Sigmoid colon (tissue), 7 donors: ENCODE measurements around the gene RABEP1. TPM values are rescaled to one million over a fixed set of nuclear protein-coding genes. Genes with fewer than 3 reads are reported as not detected.
"Not testable (repeated sequence)": the region's sequence is repeated elsewhere in the genome, so short reads cannot be mapped to it uniquely, and the experiment has no call there.

Experiments used
- DNase-seq: peaks from one replicate; pipeline ENCODE4 v3.0.0-alpha.2; 2019
- H3K27ac ChIP-seq, 4 donors: fragments of 200-600 bp; sonication (generic); one replicate each; pipeline ENCODE4 v1.5.1; 2016 to 2019; ENCODE audit warnings: mild to moderate bottlenecking in 1 of 4
- H3K27me3 ChIP-seq, 3 donors: fragments of 200-600 bp; sonication (generic); one replicate each; pipeline ENCODE4 v1.5.1; 2019; ENCODE audit warnings: mild to moderate bottlenecking in 1 of 3
- H3K36me3 ChIP-seq, 4 donors: fragments of 200-600 bp; sonication (generic); one replicate each; pipeline ENCODE4 v1.5.1; 2016 to 2019
- H3K4me1 ChIP-seq, 4 donors: fragments of 200-600 bp; sonication (generic); one replicate each; pipeline ENCODE4 v1.5.1; 2017 to 2019
- H3K4me3 ChIP-seq, 4 donors: fragments of 200-600 bp; sonication (generic); one replicate each; pipeline ENCODE4 v1.5.1; 2017 to 2019; ENCODE audit warnings: mild to moderate bottlenecking in 2 of 4, moderate library complexity in 1 of 4
- H3K9me3 ChIP-seq, 4 donors: fragments of 200-600 bp in 3 of 4; sonication (generic) in 3 of 4; one replicate each; pipeline versions ENCODE4 v1.5.1 to v1.6.1; 2013 to 2019
- EP300 ChIP-seq, 4 donors: sonication (generic); formaldehyde crosslinking; IDR thresholded peaks; one replicate each; pipeline ENCODE4 v1.6.1; 2017; ENCODE audit warnings: antibody characterized with exemption in 4 of 4
- POLR2A ChIP-seq, 2 donors: fragments of 450-650 bp; IDR thresholded peaks; one replicate each; pipeline ENCODE4 v1.6.1; 2016; ENCODE audit warnings: antibody characterized with exemption in 2 of 2, mild to moderate bottlenecking in 2 of 2, moderate library complexity in 2 of 2
- POLR2AphosphoS5 ChIP-seq, 4 donors: sonication (generic); formaldehyde crosslinking; IDR thresholded peaks; one replicate each; pipeline ENCODE4 v1.6.1; 2017; ENCODE audit warnings: antibody characterized with exemption in 4 of 4
- WGBS, 2 donors: extraction: QIAGEN DNeasy Blood & Tissue Kit; methylation state at CpG; one replicate each; pipeline ENCODE4 v1.1.7; 2013; 5-methylcytosine and 5-hydroxymethylcytosine counted together
- intact Hi-C: fragments of 100-400 bp; cut with DNase I; formaldehyde crosslinking; loops from one replicate; pipeline ENCODE4 v1.15.1; 2023
- polyA plus RNA-seq, 3 donors: library from polyadenylated mRNA; stranded (reverse); fragments of 200-250 nt; gene quantifications; one replicate each; pipeline ENCODE4 v1.2.3, GENCODE V29; 2013
- total RNA-seq, 4 donors: library from RNA; depleted of rRNA; stranded (reverse); fragments of >200 nt; gene quantifications; one replicate each; pipeline ENCODE4 v1.1.0, GENCODE V29; 2016
- TF ChIP-seq, protein P1 (sequence below), 4 experiments: fragments of 450-650 bp in 3 of 4; fragments of 200-600 bp in 1 of 4; IDR thresholded peaks; one replicate each; pipeline ENCODE4 v1.5.1; 2016 to 2019; ENCODE audit warnings: antibody characterized with exemption in 4 of 4, mild to moderate bottlenecking in 3 of 4, moderate library complexity in 2 of 4
- donor health status: healthy with polysubstance abuse.
- donor health status: Bipolar disorder and iron deficiency.
- donor health status: healthy.

RABEP1 gene
- total and polyA plus RNA-seq, 7 donors, result 12.7 to 52.9 (median 39.8) TPM

DNA sequence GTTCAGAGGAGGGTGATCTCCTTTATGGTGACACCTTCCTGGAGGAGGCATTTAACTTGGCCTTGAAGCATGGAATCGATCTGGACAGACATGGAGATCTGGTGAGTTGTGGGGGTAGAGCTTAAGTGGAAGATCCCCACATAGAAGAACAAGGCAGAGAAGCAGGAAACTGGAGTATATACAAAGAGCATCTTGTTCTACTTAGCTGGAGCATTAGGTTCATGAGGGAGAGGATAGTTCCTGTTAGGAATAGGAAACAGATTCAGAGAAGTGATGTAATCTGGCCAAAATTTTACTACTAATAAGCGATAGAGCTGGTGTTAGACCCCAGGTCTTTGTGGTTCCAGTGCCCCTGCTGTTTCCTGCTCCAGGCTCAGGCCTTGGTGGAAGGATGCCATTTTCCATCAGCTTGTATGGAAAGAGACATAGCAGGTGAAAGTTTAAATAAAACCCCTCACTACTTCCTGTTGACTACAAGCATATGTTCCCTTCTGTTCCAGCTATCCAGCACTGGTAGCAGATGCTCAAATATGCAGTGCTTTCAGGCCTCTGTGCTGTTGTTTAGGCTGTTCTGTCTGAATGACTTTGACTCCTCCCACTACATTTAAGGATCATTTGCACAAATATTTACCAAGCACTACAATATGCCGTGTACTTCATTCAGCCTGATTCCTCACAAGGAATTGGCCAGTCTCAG lies 147.3 kb downstream of the RABEP1 start:
- no peaks in the 10 kb centered on the region for H3K4me1 ChIP-seq
- WGBS, 2 donors, result 61 to 76% methylated on average over 3 of the region's 3 CpGs
- H3K9me3 ChIP-seq, result no peaks in the 10 kb centered on the region
- TF ChIP-seq POLR2AphosphoS5 (IDR thresholded peaks at IDR 0.05) (no peak), POLR2A (IDR thresholded peaks at IDR 0.05) (no peak), EP300 (IDR thresholded peaks at IDR 0.05) (no peak)
- TF ChIP-seq, protein P1, sequence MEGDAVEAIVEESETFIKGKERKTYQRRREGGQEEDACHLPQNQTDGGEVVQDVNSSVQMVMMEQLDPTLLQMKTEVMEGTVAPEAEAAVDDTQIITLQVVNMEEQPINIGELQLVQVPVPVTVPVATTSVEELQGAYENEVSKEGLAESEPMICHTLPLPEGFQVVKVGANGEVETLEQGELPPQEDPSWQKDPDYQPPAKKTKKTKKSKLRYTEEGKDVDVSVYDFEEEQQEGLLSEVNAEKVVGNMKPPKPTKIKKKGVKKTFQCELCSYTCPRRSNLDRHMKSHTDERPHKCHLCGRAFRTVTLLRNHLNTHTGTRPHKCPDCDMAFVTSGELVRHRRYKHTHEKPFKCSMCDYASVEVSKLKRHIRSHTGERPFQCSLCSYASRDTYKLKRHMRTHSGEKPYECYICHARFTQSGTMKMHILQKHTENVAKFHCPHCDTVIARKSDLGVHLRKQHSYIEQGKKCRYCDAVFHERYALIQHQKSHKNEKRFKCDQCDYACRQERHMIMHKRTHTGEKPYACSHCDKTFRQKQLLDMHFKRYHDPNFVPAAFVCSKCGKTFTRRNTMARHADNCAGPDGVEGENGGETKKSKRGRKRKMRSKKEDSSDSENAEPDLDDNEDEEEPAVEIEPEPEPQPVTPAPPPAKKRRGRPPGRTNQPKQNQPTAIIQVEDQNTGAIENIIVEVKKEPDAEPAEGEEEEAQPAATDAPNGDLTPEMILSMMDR (IDR thresholded peaks at IDR 0.05), result no peak
- no peaks in the 10 kb centered on the region for H3K27me3 ChIP-seq
- intact Hi-C loops, result no loop called here
- H3K4me3 ChIP-seq, result no peak overlapping the region
- no peak for DNase-seq
- H3K36me3 ChIP-seq, result peaks cover 19 to 100% (median 71%) of the 10 kb centered on the region in 4 donors
- no peak overlapping the region for H3K27ac ChIP-seq

DNA sequence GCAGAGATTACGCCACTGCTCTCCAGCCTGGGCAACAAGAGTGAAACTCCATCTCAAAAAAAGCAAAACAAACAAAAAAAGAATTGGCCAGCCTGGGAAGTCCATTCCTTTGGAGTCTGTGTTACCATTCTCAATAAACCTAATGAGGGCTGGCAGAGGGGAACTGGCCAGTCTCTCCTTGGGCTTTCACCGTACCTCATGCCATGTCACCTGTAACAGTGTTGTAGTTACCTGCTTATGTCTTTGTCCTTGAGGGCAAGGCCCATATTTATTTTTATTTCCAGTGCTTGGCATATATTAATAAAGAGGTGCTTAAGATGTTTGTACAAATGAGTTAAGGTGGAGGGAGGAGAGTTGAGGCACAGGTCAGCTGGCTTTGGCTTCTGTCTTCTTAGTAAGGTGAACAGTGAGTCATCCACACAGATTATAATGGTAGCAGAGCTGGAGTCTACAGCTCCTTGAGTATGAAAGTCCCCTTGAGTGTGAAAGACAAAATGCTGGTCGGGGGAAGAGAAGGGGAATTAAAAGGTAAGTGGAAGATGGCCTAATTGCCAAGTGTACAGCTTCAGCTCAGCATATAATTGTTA lies 148.4 kb downstream of the RABEP1 start:
- no peak overlapping the region for H3K4me3 ChIP-seq
- 96% methylated on average over 3 of the region's 3 CpGs for WGBS, 2 donors
- intact Hi-C loops, result no loop called here
- H3K27ac ChIP-seq, result no peak overlapping the region
- no peaks in the 10 kb centered on the region for H3K9me3 ChIP-seq
- H3K4me1 ChIP-seq, result no peaks in the 10 kb centered on the region
- H3K36me3 ChIP-seq, result peaks cover 24 to 100% (median 73%) of the 10 kb centered on the region in 4 donors
- no peaks in the 10 kb centered on the region for H3K27me3 ChIP-seq
- no peak for TF ChIP-seq EP300 (IDR thresholded peaks at IDR 0.05)
- TF ChIP-seq, protein P1 (IDR thresholded peaks at IDR 0.05), result no peak
- no peak for TF ChIP-seq POLR2A (IDR thresholded peaks at IDR 0.05)
- no peak for TF ChIP-seq POLR2AphosphoS5 (IDR thresholded peaks at IDR 0.05)
- no peak for DNase-seq

DNA sequence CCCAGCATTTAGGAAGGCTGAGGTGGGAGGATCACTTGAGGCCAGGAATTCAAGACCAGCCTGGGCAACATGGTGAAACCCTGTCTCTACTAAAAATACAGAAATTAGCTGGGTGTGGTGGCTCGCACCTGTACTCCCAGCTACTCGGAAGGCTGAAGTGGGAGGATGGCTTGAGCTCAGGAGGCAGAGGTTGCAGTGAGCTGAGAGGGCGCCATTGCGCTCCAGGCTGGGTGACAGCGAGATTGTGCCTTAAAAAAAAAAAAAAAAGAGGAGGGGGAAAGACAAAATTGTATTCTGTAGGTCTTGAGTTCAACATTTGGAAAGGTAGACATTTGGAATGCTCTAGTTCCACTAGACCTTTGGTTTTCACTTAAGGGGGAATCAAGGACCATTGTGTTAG lies 149.2 kb downstream of the RABEP1 start:
- H3K4me1 ChIP-seq, H3K9me3 ChIP-seq, H3K27me3 ChIP-seq, intact Hi-C loops, H3K4me3 ChIP-seq, DNase-seq, H3K27ac ChIP-seq: not testable (repeated sequence)
- peaks cover 17 to 100% (median 67%) of the 10 kb centered on the region in 4 donors for H3K36me3 ChIP-seq
- 69 to 90% methylated on average over 5 of the region's 5 CpGs for WGBS, 2 donors

DNA sequence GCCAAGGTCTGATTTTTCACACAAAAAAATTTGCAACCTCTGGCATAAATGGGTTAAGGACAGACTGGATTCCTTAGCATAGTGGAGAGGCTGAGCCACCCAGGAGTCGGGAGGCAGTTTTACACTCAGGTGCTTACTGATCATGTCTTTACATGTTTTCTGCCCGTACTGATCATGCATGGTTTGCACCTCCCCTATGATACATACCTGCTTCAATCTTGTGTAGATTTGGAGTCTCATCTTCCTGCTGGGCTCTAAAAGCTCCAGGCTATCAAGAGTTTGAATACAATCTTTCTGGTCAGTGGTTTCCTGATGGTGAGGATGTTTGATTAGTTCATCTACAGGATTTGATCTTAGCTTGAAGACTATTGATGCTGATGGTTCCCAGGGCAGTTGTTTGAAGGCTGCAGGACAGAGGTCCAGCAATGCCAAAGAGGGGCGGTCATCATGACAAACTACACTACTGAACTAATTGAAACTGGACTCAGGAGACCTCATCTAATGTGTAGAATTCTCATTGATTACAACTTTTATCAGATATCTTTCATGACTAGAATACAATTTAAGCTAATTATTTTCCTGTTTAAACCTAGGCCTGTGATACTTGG lies 150.0 kb downstream of the RABEP1 start:
- WGBS, 2 donors, result 83 to 85% methylated on average over 3 of the region's 3 CpGs
- intact Hi-C loops, result no loop called here
- no peaks in the 10 kb centered on the region for H3K27me3 ChIP-seq
- no peak overlapping the region for H3K27ac ChIP-seq
- no peak for DNase-seq
- peaks cover 0 to under 1% (median 0%) of the 10 kb centered on the region in 4 donors for H3K4me1 ChIP-seq
- H3K36me3 ChIP-seq, result peaks cover 16 to 100% (median 64%) of the 10 kb centered on the region in 4 donors
- TF ChIP-seq EP300 (IDR thresholded peaks at IDR 0.05) (no peak), POLR2AphosphoS5 (IDR thresholded peaks at IDR 0.05) (no peak), POLR2A (IDR thresholded peaks at IDR 0.05) (no peak)
- TF ChIP-seq, protein P1 (IDR thresholded peaks at IDR 0.05), result no peak
- no peaks in the 10 kb centered on the region for H3K9me3 ChIP-seq
- H3K4me3 ChIP-seq, result no peak overlapping the region

DNA sequence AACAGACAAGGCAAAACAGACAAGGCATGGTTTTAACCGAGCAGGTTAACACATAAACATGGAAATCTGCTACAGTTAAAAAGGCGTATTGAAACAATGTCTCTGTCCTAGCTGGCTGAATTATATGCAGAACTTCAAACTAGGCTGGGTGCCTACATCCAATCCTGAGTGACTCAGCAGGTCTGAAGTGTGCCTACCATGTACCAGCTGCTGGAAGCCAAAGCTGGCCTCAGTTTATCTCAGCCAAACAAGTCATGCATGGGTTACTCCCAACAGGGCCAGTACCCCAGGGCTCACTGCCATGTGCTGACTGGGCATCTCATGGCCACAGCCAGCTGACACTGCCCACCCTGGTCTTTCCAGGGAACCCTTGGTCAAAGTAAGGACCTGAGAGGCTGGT lies 152.9 kb downstream of the RABEP1 start:
- Histone ChIP-seq H3K36me3 (peaks cover 5 to 79% (median 39%) of the 10 kb centered on the region in 4 donors), H3K27ac (no peak overlapping the region), H3K9me3 (no peaks in the 10 kb centered on the region), H3K27me3 (no peaks in the 10 kb centered on the region), H3K4me3 (no peak overlapping the region), H3K4me1 (peaks cover 0 to 23% (median 18%) of the 10 kb centered on the region in 4 donors)
- DNase-seq, result no peak
- intact Hi-C loops, result loop anchor here (5.0 kb wide), 4 partner anchors 37 to 188 kb away; partner anchors contain the start of genes DERL2, MIS12 and RABEP1
- no peak for TF ChIP-seq POLR2AphosphoS5 (IDR thresholded peaks at IDR 0.05)
- no peak for TF ChIP-seq POLR2A (IDR thresholded peaks at IDR 0.05)
- TF ChIP-seq, protein P1 (IDR thresholded peaks at IDR 0.05), result no peak
- TF ChIP-seq EP300 (IDR thresholded peaks at IDR 0.05), result no peak
- WGBS, 2 donors, result 93 to 96% methylated on average over 2 of the region's 2 CpGs
